Mesothelial cell of epicardium (in vitro differentiated cells): ENCODE data around the gene ZNF329. TPM values are rescaled to one million over a fixed set of nuclear protein-coding genes. Genes with fewer than 3 reads are reported as not detected.

Source experiments
- DNase-seq, 2 experiments: peaks; one replicate each; pipeline ENCODE4 v3.0.0; 2021; ENCODE audit warnings: low spot score in 2 of 2; ENCODE audit not compliant: unreplicated experiment in 2 of 2
- H3K27ac Mint-ChIP-seq: 2 replicates; pipeline ENCODE4 v1.8.0; 2021; ENCODE audit warnings: mixed read lengths
- H3K27me3 Mint-ChIP-seq: 2 replicates; pipeline ENCODE4 v1.8.0; 2021; ENCODE audit warnings: low read depth, mixed read lengths
- H3K36me3 Mint-ChIP-seq: 2 replicates; pipeline ENCODE4 v1.8.0; 2021; ENCODE audit warnings: mixed read lengths
- H3K4me1 Mint-ChIP-seq: 2 replicates; pipeline ENCODE4 v1.8.0; 2021; ENCODE audit warnings: mixed read lengths
- H3K4me3 Mint-ChIP-seq: 2 replicates; pipeline ENCODE4 v1.8.0; 2021; ENCODE audit warnings: mild to moderate bottlenecking, moderate library complexity, mixed read lengths
- H3K9me3 Mint-ChIP-seq: 2 replicates; pipeline ENCODE4 v1.8.0; 2021; ENCODE audit warnings: mixed read lengths
- CTCF ChIP-seq: fragments of 200-600 bp; sonication (generic); IDR thresholded peaks from one replicate; pipeline ENCODE4 v1.5.0; 2021; ENCODE audit warnings: antibody characterized with exemption; ENCODE audit not compliant: unreplicated experiment
- total RNA-seq: library from RNA; stranded (reverse); gene quantifications from 3 replicates; pipeline ENCODE4 v1.2.1, GENCODE V29; 2021

Gene ZNF329
- total RNA-seq, 1 donor from 2014 or later = 13.6 TPM

- no peaks in the 10 kb centered on the region for H3K27me3 Mint-ChIP-seq
- no peak overlapping the region for H3K27ac Mint-ChIP-seq
- no peaks in the 10 kb centered on the region for H3K4me1 Mint-ChIP-seq
- H3K36me3 Mint-ChIP-seq = peaks cover 24% of the 10 kb centered on the region
- TF ChIP-seq CTCF = no peak
- no peak overlapping the region for H3K4me3 Mint-ChIP-seq
- no peak for DNase-seq
- H3K9me3 Mint-ChIP-seq = peaks cover 54% of the 10 kb centered on the region
Observed at GRCh38 chr19:58108546-58108817, 42.1 kb downstream of the ZNF329 start.

- Mint-ChIP-seq H3K27ac (no peak overlapping the region), H3K4me1 (no peaks in the 10 kb centered on the region), H3K4me3 (no peak overlapping the region), H3K9me3 (peaks cover 55% of the 10 kb centered on the region), H3K36me3 (peaks cover 24% of the 10 kb centered on the region), H3K27me3 (no peaks in the 10 kb centered on the region)
- DNase-seq = no peak
- TF ChIP-seq CTCF = no peak
Observed at GRCh38 chr19:58107778-58108545, 42.6 kb downstream of the ZNF329 start.

- no peak for DNase-seq
- Mint-ChIP-seq H3K36me3 (peaks cover 22% of the 10 kb centered on the region), H3K27me3 (no peaks in the 10 kb centered on the region), H3K9me3 (peaks cover 30% of the 10 kb centered on the region), H3K4me1 (peaks cover 10% of the 10 kb centered on the region), H3K4me3 (peak overlapping the region; percentile 84), H3K27ac (peak overlapping the region; percentile 100)
- TF ChIP-seq CTCF = no peak
Observed at GRCh38 chr19:58098682-58098998, 51.9 kb downstream of the ZNF329 start.

- Mint-ChIP-seq H3K4me3 (peak within 1 kb of the TSS; percentile 84), H3K27me3 (no peaks in the 10 kb centered on the region), H3K36me3 (peaks cover 22% of the 10 kb centered on the region), H3K27ac (peak within 1 kb of the TSS; percentile 100), H3K4me1 (peaks cover 10% of the 10 kb centered on the region), H3K9me3 (peaks cover 28% of the 10 kb centered on the region)
- no peak for TF ChIP-seq CTCF
- peak; percentile 99 for DNase-seq
Observed at GRCh38 chr19:58097781-58098681, 52.6 kb downstream of the ZNF329 start, which contains the start of gene ZSCAN18. ZSCAN18 (minus strand) TSS chr19:58098231; CDS start chr19:58090267, 7,964 bp downstream.

GRCh38 chr19:58097349-58097748, 53.2 kb downstream of the ZNF329 start:
- TF ChIP-seq CTCF = no peak
- no peaks in the 10 kb centered on the region for H3K27me3 Mint-ChIP-seq
- H3K36me3 Mint-ChIP-seq = peaks cover 24% of the 10 kb centered on the region

More at GRCh38 chr19:58097349-58097748, 53.2 kb downstream of the ZNF329 start:
- DNase-seq = no peak
- Mint-ChIP-seq H3K4me3 (peak overlapping the region; percentile 65), H3K9me3 (peaks cover 24% of the 10 kb centered on the region), H3K27ac (peak overlapping the region; percentile 83), H3K4me1 (peaks cover 10% of the 10 kb centered on the region)
